B cell (primary cell): ENCODE results near the gene TRNT1. TPM values are rescaled to one million over a fixed set of nuclear protein-coding genes. Genes with fewer than 3 reads are reported as not detected.

Experiments used
- ATAC-seq: fragments of 200-7000 bp; cut with Tn5 transposase; one replicate; pipeline ENCODE4 v1.10.0; 2021; ENCODE audit warnings: low read depth, mild to moderate bottlenecking, moderate number of reproducible peaks, moderate library complexity
- CTCF ChIA-PET: fragments of 350-600 bp; sonication (Branson Sonifier 250); formaldehyde crosslinking; loops from one replicate; lab custom pipeline; 2021; ENCODE audit warnings: antibody characterized with exemption, inconsistent platforms; lab: Charles Lee
- POLR2A ChIA-PET: fragments of 350-600 bp; sonication (Branson Sonifier 250); formaldehyde crosslinking; loops from one replicate; lab custom pipeline; 2021; ENCODE audit warnings: antibody characterized with exemption; lab: Charles Lee
- DNase-seq: peaks from one replicate; pipeline ENCODE4 v3.0.0; 2013
- H2AFZ ChIP-seq: 2 replicates; pipeline ENCODE4 v1.6.1; 2012; ENCODE audit warnings: mild to moderate bottlenecking, low read depth, low read length; ENCODE audit not compliant: insufficient read depth, poor library complexity, severe bottlenecking
- H3K27ac ChIP-seq, 2 donors: 1 replicate in 1 of 2; 2 replicates in 1 of 2; pipeline ENCODE4 v1.5.1; 2012 to 2013; ENCODE audit warnings: low read length in 2 of 2, mild to moderate bottlenecking in 2 of 2, moderate library complexity in 1 of 2
- H3K27me3 ChIP-seq, 4 experiments: fragments of 200-600 bp in 1 of 4; sonication (generic) in 1 of 4; replicated peaks in 1 of 4; 1 replicate in 2 of 4; 2 replicates in 2 of 4; pipeline versions ENCODE4 v1.6.1 to v1.7.0; 2013 to 2016; ENCODE audit warnings: low read length in 3 of 4, mild to moderate bottlenecking in 2 of 4, mixed read lengths in 1 of 4, moderate library complexity in 1 of 4; ENCODE audit not compliant: insufficient read depth in 4 of 4, control insufficient read depth in 3 of 4; ENCODE audit errors: control extremely low read depth in 1 of 4
- H3K36me3 ChIP-seq, 2 experiments: replicated peaks in 1 of 2; 1 replicate in 1 of 2; 2 replicates in 1 of 2; pipeline versions ENCODE4 v1.6.1 to v1.7.1; 2013; ENCODE audit warnings: low read length in 1 of 2; ENCODE audit not compliant: insufficient read depth in 2 of 2, control insufficient read depth in 1 of 2; ENCODE audit errors: control extremely low read depth in 1 of 2, extremely low read depth in 1 of 2
- H3K4me1 ChIP-seq, 2 donors: fragments of 200-600 bp in 1 of 2; sonication (generic) in 1 of 2; 1 replicate in 1 of 2; 2 replicates in 1 of 2; pipeline versions ENCODE4 v1.5.1 to v1.6.1; 2013 to 2017; ENCODE audit warnings: low read length in 2 of 2; ENCODE audit not compliant: control insufficient read depth in 2 of 2, insufficient read depth in 2 of 2
- H3K4me2 ChIP-seq: replicated peaks from 2 replicates; pipeline ENCODE3; 2012; ENCODE audit warnings: mild to moderate bottlenecking, low read depth, low read length; ENCODE audit not compliant: poor library complexity, severe bottlenecking
- H3K4me3 ChIP-seq, 5 experiments: fragments of 200-600 bp in 1 of 5; sonication (generic) in 1 of 5; 1 replicate in 3 of 5; 2 replicates in 2 of 5; pipeline versions ENCODE4 v1.5.1 to v1.7.0; 2011 to 2016; ENCODE audit warnings: low read length in 4 of 5, mild to moderate bottlenecking in 4 of 5, low read depth in 2 of 5, control low read depth in 1 of 5, moderate library complexity in 1 of 5; ENCODE audit not compliant: insufficient read depth in 1 of 5; ENCODE audit errors: control extremely low read depth in 1 of 5, extremely low read depth in 1 of 5
- H3K79me2 ChIP-seq: fragments of 200-600 bp; sonication (generic); one replicate; pipeline ENCODE4 v1.6.0; 2016; ENCODE audit warnings: low read length; ENCODE audit not compliant: control insufficient read depth, insufficient read depth
- H3K9ac ChIP-seq: fragments of 200-600 bp; sonication (generic); 2 replicates; pipeline ENCODE4 v1.6.1; 2017; ENCODE audit warnings: mild to moderate bottlenecking, low read length, moderate library complexity
- H3K9me3 ChIP-seq, 3 donors: one replicate each; pipeline versions ENCODE4 v1.6.1 to v1.7.1; 2013; ENCODE audit warnings: low read length in 2 of 3; ENCODE audit not compliant: control insufficient read depth in 2 of 3, insufficient read depth in 1 of 3; ENCODE audit errors: control extremely low read depth in 1 of 3
- H4K20me1 ChIP-seq: 2 replicates; pipeline ENCODE4 v1.6.0; 2012; ENCODE audit warnings: mild to moderate bottlenecking, low read length; ENCODE audit not compliant: insufficient read depth, control insufficient read depth, poor library complexity, severe bottlenecking
- H3K27ac Mint-ChIP-seq: one replicate; pipeline ENCODE4 v1.8.0; 2021; ENCODE audit warnings: mixed read lengths
- H3K27me3 Mint-ChIP-seq: one replicate; pipeline ENCODE4 v1.8.0; 2021; ENCODE audit warnings: mixed read lengths
- H3K4me1 Mint-ChIP-seq: one replicate; pipeline ENCODE4 v1.8.0; 2021; ENCODE audit warnings: mixed read lengths
- H3K4me3 Mint-ChIP-seq: one replicate; pipeline ENCODE4 v1.8.0; 2021; ENCODE audit warnings: mixed read lengths
- H3K9me3 Mint-ChIP-seq: one replicate; pipeline ENCODE4 v1.8.0; 2022; ENCODE audit warnings: mixed read lengths; ENCODE audit not compliant: insufficient read depth
- EZH2 ChIP-seq: IDR thresholded peaks from 2 replicates; pipeline ENCODE4 v1.6.1; 2012; ENCODE audit warnings: borderline replicate concordance, low read depth, mild to moderate bottlenecking, moderate library complexity, low read length; ENCODE audit not compliant: insufficient read depth, poor library complexity, severe bottlenecking
- WGBS: methylation state at CpG from one replicate; pipeline ENCODE4 v1.1.5; 2013; ENCODE audit warnings: missing lambda C conversion rate; ENCODE audit not compliant: insufficient coverage; 5-methylcytosine and 5-hydroxymethylcytosine counted together
- intact Hi-C: fragments of 100-400 bp; cut with micrococcal nuclease; formaldehyde crosslinking; loops from one replicate; pipeline ENCODE4 v1.10.0; 2022
- polyA plus RNA-seq: library from polyadenylated mRNA; depleted of rRNA; stranded (reverse); fragments of >200 nt; gene quantifications from 2 replicates; pipeline ENCODE4 v1.2.3, GENCODE V29; 2012
- total RNA-seq, 2 donors: library from RNA; stranded (reverse); fragments of 120-200 nt in 1 of 2; gene quantifications; 1 replicate in 1 of 2; 2 replicates in 1 of 2; pipeline versions ENCODE4 v1.2.3 to v1.2.4, GENCODE V29; 2013 to 2022
- TF ChIP-seq, protein P1 (sequence below): fragments of 200-600 bp; IDR thresholded peaks from one replicate; pipeline ENCODE4 v1.8.0; 2022; ENCODE audit warnings: antibody characterized with exemption, mild to moderate bottlenecking

TRNT1 gene
- total and polyA plus RNA-seq, 2 donors (not counting 1 experiment from before 2014, with no cell fraction given): 4.5 to 40.6 TPM

DNA sequence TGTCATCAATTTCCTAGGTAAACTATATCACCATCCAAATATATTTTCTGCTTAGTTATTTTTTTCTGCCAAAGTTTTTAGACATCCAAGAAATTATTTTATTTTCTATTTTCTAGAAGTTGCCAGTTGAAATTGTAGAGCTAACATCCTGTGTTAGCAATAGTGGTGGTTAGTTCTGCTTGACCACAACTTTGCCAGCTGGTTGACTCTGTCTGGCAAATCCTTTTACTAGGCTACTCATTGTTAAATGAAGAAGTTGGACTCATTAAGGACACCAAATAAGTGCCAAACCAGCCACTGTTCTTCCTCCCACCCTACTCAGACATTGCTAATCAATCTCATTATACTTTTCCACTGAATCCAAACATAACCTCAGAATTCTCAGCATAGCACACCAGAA lies 68.1 kb downstream of the TRNT1 start:
- Histone ChIP-seq H3K9ac (no peak overlapping the region), H3K79me2 (no peaks in the 10 kb centered on the region), H3K9me3 (no peaks in the 10 kb centered on the region), H3K4me2 (no peak overlapping the region), H3K4me1 (no peaks in the 10 kb centered on the region), H2AFZ (no peak overlapping the region), H3K27me3 (peaks cover 0 to 8% (median 3%) of the 10 kb centered on the region in 4 experiments), H3K4me3 (no peak overlapping the region), H3K27ac (no peak overlapping the region), H4K20me1 (no peaks in the 10 kb centered on the region), H3K36me3 (no peaks in the 10 kb centered on the region)
- peaks cover 33% of the 10 kb centered on the region for H3K27me3 Mint-ChIP-seq
- DNase-seq (no peak), ATAC-seq (no peak)
- H3K27ac Mint-ChIP-seq: no peak overlapping the region
- no peaks in the 10 kb centered on the region for H3K9me3 Mint-ChIP-seq
- no peak overlapping the region for H3K4me3 Mint-ChIP-seq
- intact Hi-C loops: no loop called here
- ChIA-PET POLR2A (no interaction called here), CTCF (interaction anchor here (1.6 kb wide), 1 partner anchor 1096 kb away, joined by 7 read pairs; no protein-coding TSS in a partner anchor)
- peaks cover 1% of the 10 kb centered on the region for H3K4me1 Mint-ChIP-seq
- TF ChIP-seq, protein P1, sequence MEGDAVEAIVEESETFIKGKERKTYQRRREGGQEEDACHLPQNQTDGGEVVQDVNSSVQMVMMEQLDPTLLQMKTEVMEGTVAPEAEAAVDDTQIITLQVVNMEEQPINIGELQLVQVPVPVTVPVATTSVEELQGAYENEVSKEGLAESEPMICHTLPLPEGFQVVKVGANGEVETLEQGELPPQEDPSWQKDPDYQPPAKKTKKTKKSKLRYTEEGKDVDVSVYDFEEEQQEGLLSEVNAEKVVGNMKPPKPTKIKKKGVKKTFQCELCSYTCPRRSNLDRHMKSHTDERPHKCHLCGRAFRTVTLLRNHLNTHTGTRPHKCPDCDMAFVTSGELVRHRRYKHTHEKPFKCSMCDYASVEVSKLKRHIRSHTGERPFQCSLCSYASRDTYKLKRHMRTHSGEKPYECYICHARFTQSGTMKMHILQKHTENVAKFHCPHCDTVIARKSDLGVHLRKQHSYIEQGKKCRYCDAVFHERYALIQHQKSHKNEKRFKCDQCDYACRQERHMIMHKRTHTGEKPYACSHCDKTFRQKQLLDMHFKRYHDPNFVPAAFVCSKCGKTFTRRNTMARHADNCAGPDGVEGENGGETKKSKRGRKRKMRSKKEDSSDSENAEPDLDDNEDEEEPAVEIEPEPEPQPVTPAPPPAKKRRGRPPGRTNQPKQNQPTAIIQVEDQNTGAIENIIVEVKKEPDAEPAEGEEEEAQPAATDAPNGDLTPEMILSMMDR: no peak
- TF ChIP-seq EZH2: no peak

DNA sequence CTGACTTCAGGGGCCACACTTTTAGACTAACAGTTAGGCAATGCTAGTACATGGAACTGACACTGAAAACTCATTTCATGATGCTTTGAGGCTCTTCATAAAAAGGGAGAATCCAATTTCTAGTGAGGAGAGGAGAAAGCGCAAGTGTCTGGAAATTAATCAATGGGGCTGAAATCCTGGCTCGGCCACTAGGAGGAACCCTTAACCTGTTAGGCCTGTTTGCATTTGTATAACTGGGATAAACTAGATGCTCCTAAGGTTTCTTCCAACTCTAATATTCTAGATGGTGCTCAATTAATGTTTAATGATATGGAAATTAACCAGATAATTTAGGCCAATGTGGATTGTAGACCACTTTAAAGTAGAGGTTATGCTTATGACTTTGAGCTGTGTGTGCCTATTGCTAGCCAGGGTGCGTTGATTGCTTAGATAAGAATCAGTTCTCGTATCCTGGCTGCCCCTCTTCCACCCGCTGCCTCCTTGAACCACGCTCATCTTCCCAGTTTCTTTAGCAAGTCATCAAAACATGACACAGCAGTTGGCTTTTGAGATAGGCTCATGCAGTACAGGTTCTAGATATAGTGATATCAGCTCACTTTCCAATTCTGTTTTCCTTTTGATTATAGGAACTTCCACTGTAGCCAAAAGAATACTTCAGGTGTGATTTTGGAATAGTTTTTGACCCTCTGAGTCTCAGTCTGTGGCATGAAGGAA lies 69.6 kb downstream of the TRNT1 start:
- H3K4me3 Mint-ChIP-seq: no peak overlapping the region
- H3K4me1 Mint-ChIP-seq: peaks cover 5% of the 10 kb centered on the region
- intact Hi-C loops: no loop called here
- no peak for TF ChIP-seq EZH2
- TF ChIP-seq, protein P1: peak; percentile 30
- Histone ChIP-seq H2AFZ (no peak overlapping the region), H3K4me3 (no peak overlapping the region), H3K27me3 (peaks cover 0 to 5% (median 0%) of the 10 kb centered on the region in 4 experiments), H4K20me1 (no peaks in the 10 kb centered on the region), H3K4me2 (no peak overlapping the region), H3K79me2 (no peaks in the 10 kb centered on the region), H3K4me1 (peaks cover 0 to 3% of the 10 kb centered on the region in 2 donors), H3K9me3 (no peaks in the 10 kb centered on the region), H3K27ac (no peak overlapping the region), H3K36me3 (no peaks in the 10 kb centered on the region), H3K9ac (no peak overlapping the region)
- DNase-seq (no peak), ATAC-seq (no peak)
- WGBS: no CpG with 5 or more reads among the region's 6 CpGs
- peaks cover 21% of the 10 kb centered on the region for H3K27me3 Mint-ChIP-seq
- no peak overlapping the region for H3K27ac Mint-ChIP-seq
- H3K9me3 Mint-ChIP-seq: no peaks in the 10 kb centered on the region
- ChIA-PET CTCF (interaction anchor here (2.0 to 9.7 kb wide), 2 partner anchors 1075 to 1095 kb away, joined by 7 to 348 read pairs; no protein-coding TSS in a partner anchor), POLR2A (no interaction called here)
